SK-N-MC (cell line): ENCODE measurements around the gene ZNF497.
"Not testable (repeated sequence)": the region's sequence is repeated elsewhere in the genome, so short reads cannot be mapped to it uniquely, and the experiment has no call there.

Source experiments
- DNase-seq: peaks from one replicate; pipeline ENCODE4 v3.0.0-alpha.2; 2011; ENCODE audit warnings: low read depth, low spot score
- H3K27ac ChIP-seq: fragments of 200-600 bp; sonication (generic); 2 replicates; pipeline ENCODE4 v1.5.1; 2016; ENCODE audit warnings: mixed run types
- H3K36me3 ChIP-seq: fragments of 200-600 bp; sonication (generic); 2 replicates; pipeline ENCODE4 v1.6.1; 2017; ENCODE audit warnings: antibody characterized with exemption, low read length, mixed read lengths; ENCODE audit not compliant: insufficient read depth
- H3K4me3 ChIP-seq: fragments of 200-600 bp; sonication (generic); 2 replicates; pipeline ENCODE4 v1.5.1; 2016
- H3K9ac ChIP-seq: fragments of 200-600 bp; sonication (generic); 2 replicates; pipeline ENCODE4 v1.8.0; 2017; ENCODE audit warnings: mixed run types, mixed read lengths; ENCODE audit not compliant: insufficient read length
- H3K9me3 ChIP-seq: fragments of 200-600 bp; sonication (generic); 2 replicates; pipeline ENCODE4 v1.6.1; 2017; ENCODE audit warnings: low read depth, mild to moderate bottlenecking, antibody characterized with exemption, low read length, moderate library complexity, mixed read lengths
- EZH2 ChIP-seq: fragments of 200-600 bp; sonication (generic); IDR thresholded peaks from one replicate; pipeline ENCODE4 v1.6.1; 2017; ENCODE audit warnings: antibody characterized with exemption
- FOXP2 ChIP-seq: optimal IDR thresholded peaks from 2 replicates; pipeline ENCODE3; 2011; ENCODE audit warnings: mild to moderate bottlenecking, moderate library complexity; ENCODE audit not compliant: insufficient read depth; ENCODE audit errors: extremely low read length, control extremely low read depth
- POLR2AphosphoS5 ChIP-seq: IDR thresholded peaks from 2 replicates; pipeline ENCODE4 v1.6.1; 2012; ENCODE audit warnings: mild to moderate bottlenecking, low read depth, low read length, borderline replicate concordance

Gene ZNF497

DNA sequence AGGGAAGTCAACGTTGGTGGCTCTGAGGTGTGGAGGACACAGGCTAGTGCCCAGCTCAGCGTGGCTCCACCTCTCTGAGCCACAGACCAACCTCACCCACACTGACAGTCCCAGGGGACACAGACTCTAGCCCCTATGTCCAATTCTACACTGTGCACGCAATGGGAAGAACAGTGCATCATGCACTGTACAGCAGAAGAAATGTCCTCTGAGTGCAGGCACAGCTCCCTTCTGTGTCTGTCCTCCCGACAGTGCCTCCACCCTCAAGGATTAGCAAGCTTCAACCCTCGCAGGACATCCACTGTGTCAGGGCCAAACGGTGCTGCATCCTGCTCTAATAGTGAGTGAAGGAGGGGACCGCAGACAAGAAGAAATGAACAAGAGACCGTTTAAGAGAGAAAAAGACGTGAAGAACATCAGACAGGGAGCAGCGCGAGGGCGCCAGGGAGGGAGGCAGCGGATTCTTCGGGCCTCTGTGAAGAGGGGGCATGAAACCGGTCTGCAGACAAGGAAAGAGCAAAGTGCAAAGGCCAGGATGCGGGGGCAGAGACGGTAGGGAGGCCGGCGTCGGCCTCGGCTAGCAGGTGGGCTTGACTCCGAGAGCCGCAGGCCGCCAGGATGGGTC, 17.6 kb upstream of the ZNF497 start:
- H3K9ac ChIP-seq, result peak overlapping the region; percentile 83
- peak overlapping the region; percentile 82 for H3K4me3 ChIP-seq
- DNase-seq, result no peak
- H3K36me3 ChIP-seq, result no peaks in the 10 kb centered on the region
- no peaks in the 10 kb centered on the region for H3K9me3 ChIP-seq
- peak overlapping the region; percentile 70; the same call in 1 of the 2 replicates for H3K27ac ChIP-seq
- TF ChIP-seq POLR2AphosphoS5 (no peak), EZH2 (no peak), FOXP2 (no peak)

- Histone ChIP-seq H3K9ac (no peak overlapping the region), H3K27ac (no peak overlapping the region), H3K36me3 (no peaks in the 10 kb centered on the region), H3K4me3 (no peak overlapping the region), H3K9me3 (no peaks in the 10 kb centered on the region)
- no peak for TF ChIP-seq EZH2
- no peak for TF ChIP-seq FOXP2
- no peak for TF ChIP-seq POLR2AphosphoS5
- DNase-seq, result no peak
Measured at GRCh38 chr19:58379246-58379645, 16.7 kb upstream of the ZNF497 start.

GRCh38 chr19:58376724-58377123, 14.2 kb upstream of the ZNF497 start:
- not testable (repeated sequence) for H3K9me3 ChIP-seq, H3K4me3 ChIP-seq, H3K27ac ChIP-seq, H3K9ac ChIP-seq, DNase-seq, H3K36me3 ChIP-seq

- H3K9ac ChIP-seq, result no peak overlapping the region
- no peak for DNase-seq
- no peaks in the 10 kb centered on the region for H3K36me3 ChIP-seq
- no peak overlapping the region for H3K4me3 ChIP-seq
- H3K9me3 ChIP-seq, result no peaks in the 10 kb centered on the region
- no peak for TF ChIP-seq FOXP2
- no peak for TF ChIP-seq POLR2AphosphoS5
- TF ChIP-seq EZH2, result no peak
- H3K27ac ChIP-seq, result no peak overlapping the region
Measured at GRCh38 chr19:58374200-58374599, 11.6 kb upstream of the ZNF497 start.

DNA sequence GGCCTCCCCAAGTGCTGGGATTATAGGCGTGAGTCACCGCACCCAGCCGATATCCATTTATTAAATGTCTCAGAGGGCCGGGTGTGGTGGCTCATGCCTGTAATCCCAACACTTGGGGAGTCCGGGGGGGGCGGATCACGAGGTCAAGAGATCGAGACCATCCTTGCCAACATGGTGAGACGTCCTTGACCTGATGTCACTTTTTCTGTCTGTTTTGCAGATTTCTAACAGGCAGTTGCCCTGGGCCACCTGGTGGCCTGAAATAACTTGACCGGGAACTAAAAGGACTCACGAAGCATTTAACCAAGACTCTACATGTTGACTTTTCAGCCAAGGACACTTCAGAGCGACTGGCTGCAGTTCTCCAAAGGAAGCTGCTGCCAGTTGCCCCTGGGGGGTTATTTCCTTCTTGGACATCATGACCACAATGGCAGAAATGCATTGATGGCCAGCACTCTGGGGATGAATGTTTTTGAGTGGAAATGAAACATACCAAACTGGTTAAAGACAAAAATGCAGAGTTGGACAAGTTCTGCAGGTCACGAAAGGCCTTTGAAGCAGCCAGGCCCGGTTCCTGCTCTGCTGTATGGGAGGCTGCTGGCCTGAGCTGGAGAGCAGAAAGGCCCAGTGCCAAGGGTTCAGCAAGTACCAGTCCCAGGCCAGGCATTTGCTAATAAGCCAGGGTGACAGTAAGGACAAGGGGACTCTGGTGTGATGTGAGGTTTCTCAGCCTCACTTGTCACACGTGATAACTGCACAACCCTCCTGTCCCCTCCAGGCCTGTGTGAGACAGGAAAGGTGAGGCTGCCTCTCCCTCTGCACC, 10.0 kb upstream of the ZNF497 start:
- no peaks in the 10 kb centered on the region for H3K36me3 ChIP-seq
- H3K9me3 ChIP-seq, result no peaks in the 10 kb centered on the region
- no peak overlapping the region for H3K27ac ChIP-seq
- no peak for DNase-seq
- H3K9ac ChIP-seq, result no peak overlapping the region
- H3K4me3 ChIP-seq, result no peak overlapping the region
- TF ChIP-seq FOXP2 (no peak), POLR2AphosphoS5 (no peak), EZH2 (no peak)

GRCh38 chr19:58368561-58369360, 6.2 kb upstream of the ZNF497 start:
- no peaks in the 10 kb centered on the region for H3K36me3 ChIP-seq
- no peak overlapping the region for H3K9ac ChIP-seq
- no peak for TF ChIP-seq POLR2AphosphoS5
- no peak for TF ChIP-seq FOXP2
- no peak for TF ChIP-seq EZH2
- H3K4me3 ChIP-seq, result no peak overlapping the region
- H3K27ac ChIP-seq, result no peak overlapping the region
- H3K9me3 ChIP-seq, result no peaks in the 10 kb centered on the region
- no peak for DNase-seq

GRCh38 chr19:58367698-58368454, 5.3 kb upstream of the ZNF497 start:
- no peak for TF ChIP-seq FOXP2
- no peak for TF ChIP-seq POLR2AphosphoS5
- TF ChIP-seq EZH2, result no peak
- Histone ChIP-seq H3K27ac (no peak overlapping the region), H3K4me3 (no peak overlapping the region), H3K9me3 (no peaks in the 10 kb centered on the region), H3K9ac (no peak overlapping the region), H3K36me3 (no peaks in the 10 kb centered on the region)
- no peak for DNase-seq
